GM12878 (cell line): ENCODE measurements around the gene LANCL3.

Source experiments
- E2F8 ChIP-seq: fragments of 450-650 bp; IDR thresholded peaks from 2 replicates; pipeline ENCODE4 v1.6.1; 2018; ENCODE audit warnings: mild to moderate bottlenecking, low read depth, moderate library complexity; ENCODE audit not compliant: partially characterized antibody
- NBN ChIP-seq: fragments of 450-650 bp; IDR thresholded peaks from 2 replicates; pipeline ENCODE4 v1.6.1; 2016
- ZBTB33 ChIP-seq: fragments of 450-650 bp; IDR thresholded peaks from 2 replicates; pipeline ENCODE4 v1.6.1; 2017; ENCODE audit warnings: mild to moderate bottlenecking

- no peak for TF ChIP-seq ZBTB33
- no peak for TF ChIP-seq NBN
- no peak for TF ChIP-seq E2F8
Observed at GRCh38 chrX:37714479-37714878, 143.0 kb downstream of the LANCL3 start.
